ENCODE data around the gene FBXW11.

DNA sequence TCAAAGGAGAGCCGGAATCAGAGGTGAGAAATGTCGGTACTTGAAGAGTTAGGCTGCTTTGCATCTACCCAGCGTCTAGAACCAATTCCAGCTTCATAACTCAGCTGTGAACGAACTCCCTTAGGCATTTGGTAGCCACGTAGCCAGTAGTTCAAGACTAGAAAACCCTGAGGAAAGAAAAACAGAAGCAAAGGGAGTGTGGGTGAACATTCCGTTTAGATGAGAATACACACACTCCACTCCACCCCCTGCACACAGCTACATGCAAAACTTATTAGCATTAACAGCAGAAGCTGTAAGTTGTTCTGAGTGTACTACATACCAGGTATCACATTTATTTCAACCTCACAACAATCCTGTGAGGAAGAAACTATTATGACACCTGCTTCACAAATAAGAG is 142.5 kb downstream of the FBXW11 start:
- TF ChIP-seq, protein P1, sequence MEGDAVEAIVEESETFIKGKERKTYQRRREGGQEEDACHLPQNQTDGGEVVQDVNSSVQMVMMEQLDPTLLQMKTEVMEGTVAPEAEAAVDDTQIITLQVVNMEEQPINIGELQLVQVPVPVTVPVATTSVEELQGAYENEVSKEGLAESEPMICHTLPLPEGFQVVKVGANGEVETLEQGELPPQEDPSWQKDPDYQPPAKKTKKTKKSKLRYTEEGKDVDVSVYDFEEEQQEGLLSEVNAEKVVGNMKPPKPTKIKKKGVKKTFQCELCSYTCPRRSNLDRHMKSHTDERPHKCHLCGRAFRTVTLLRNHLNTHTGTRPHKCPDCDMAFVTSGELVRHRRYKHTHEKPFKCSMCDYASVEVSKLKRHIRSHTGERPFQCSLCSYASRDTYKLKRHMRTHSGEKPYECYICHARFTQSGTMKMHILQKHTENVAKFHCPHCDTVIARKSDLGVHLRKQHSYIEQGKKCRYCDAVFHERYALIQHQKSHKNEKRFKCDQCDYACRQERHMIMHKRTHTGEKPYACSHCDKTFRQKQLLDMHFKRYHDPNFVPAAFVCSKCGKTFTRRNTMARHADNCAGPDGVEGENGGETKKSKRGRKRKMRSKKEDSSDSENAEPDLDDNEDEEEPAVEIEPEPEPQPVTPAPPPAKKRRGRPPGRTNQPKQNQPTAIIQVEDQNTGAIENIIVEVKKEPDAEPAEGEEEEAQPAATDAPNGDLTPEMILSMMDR (IDR thresholded peaks at IDR 0.05) = no peak
- TF ChIP-seq POLR2A (IDR thresholded peaks at IDR 0.05) = no peak
